SW 1271 (cell line): ENCODE results near the gene MYL7.
A peak's percentile ranks its signal among the peaks of the same experiment; 100 is the strongest.
"Not testable (repeated sequence)": the region's sequence is repeated elsewhere in the genome, so short reads cannot be mapped to it uniquely, and the experiment has no call there.

Experiments used
- DNase-seq, 2 experiments: peaks; one replicate each; lab custom pipeline; 2025; lab: John Stamatoyannopoulos, UW

MYL7 gene

DNA sequence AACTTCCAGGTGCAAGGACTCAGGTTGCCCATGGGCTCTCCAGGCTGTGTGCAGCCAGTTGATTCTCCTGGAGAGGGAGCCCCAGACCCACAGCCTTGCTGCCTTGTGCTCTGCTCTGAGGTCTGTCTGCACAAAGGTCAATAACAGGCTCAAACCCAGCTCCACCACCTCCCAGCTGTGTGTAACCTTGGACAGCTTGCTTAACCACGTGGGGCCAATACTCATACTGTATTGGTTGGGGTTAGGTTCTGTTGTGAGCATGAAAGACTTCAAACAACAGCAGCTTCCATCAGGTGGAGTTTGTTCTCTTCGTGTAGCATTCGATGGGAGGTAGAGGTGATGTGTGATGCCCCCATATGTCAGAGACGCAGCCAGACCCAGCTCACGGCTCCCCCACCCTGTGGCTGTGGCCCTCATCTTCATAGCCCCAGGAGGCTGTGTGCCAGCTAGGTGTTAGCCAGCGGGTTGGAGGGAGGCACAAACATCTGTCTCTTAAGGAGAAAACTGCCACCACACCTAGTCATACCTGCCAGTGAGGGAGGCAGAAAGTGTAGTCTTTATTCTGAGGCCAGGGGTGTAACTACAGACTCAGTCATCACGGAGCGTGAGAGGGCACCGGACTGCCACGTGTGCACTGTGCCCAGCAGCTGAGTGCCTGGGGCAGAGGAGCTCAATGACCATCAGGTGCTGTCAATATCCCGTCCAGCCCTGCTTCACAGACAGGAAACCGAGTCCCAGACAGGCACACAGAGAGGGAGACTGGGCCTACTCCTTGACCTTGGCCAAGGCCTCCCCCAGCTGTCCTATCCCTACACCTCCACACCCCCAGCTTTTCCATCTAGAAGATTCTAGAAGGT, 9.7 kb downstream of the MYL7 start:
- DNase-seq: no peak

DNA sequence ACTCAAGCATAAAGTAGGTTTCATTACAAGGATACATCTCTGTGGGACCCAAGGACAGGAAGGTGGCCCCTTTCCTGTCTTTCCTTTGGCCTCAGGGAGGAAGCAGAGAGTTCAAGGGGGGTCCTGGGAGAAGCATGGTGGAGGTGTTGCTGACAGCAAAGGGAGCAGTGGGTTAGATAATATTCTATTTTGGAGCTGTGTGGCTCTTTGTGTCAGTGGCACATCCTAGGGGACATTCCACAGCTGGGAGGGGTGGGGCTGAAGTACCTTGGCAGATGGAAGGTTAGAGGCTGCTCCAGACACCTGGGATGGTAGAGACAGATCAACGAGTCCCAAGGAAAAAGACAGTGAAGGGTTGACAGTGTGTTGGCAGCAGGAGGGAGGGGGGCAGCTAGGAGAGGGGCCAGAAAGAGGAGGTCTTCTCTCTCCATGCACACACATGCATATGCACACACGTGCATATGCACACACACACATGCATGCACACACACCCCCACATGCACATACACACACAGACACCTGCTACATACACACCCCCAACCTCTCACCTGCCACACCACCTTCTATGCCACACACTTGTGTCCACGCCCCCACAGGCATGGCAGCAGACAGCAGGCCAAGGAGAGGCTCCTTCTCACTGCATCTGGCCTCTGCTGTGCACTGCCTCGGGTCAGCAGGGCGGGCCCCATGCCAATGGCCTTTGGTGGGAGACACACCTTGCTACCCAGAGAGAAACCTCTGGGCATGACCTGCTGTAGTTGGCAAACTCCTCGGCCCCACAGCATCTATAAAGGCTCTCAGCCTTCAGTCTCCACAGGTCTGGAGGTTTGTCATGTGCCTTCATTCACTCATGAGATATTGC, 12.2 kb downstream of the MYL7 start:
- no peak for DNase-seq

DNA sequence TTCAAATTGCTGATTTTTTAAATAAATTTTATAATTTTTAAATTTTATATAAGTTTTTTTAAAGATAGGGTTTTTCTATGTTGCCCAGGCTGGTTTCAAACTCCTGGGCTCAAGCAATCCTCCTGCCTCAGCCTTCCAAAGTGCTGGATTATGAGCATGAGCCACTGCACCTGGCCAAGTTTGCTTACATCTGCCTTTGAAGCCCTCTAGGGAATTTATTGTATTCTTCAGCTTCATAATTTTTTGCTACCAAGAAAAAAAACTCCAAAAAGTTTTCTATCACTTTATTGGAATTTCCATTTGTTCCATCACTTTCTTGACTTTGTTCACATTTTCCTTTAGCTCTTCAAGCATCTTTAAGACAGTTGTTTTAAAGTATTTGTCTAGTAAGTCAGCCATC, 14.0 kb downstream of the MYL7 start:
- DNase-seq: no peak

DNA sequence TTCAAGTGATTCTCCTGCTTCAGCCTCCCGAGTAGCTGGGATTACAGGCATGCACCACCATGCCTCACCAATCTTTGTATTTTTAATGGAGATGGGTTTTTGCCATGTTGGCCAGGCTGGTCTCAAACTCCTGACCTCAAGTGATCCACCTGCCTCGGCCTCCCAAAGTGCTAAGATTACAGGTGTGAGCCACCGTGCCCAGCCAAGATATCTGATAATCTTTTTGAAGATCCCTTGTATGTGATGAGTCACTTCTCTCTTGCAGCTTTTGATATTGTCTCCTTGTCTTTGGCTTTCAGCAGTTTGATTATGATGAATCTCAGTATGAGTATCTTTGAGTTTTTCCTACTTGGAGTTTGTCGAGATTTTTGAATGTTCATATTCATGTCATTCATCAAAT, 14.6 kb downstream of the MYL7 start:
- DNase-seq: not testable (repeated sequence)

DNA sequence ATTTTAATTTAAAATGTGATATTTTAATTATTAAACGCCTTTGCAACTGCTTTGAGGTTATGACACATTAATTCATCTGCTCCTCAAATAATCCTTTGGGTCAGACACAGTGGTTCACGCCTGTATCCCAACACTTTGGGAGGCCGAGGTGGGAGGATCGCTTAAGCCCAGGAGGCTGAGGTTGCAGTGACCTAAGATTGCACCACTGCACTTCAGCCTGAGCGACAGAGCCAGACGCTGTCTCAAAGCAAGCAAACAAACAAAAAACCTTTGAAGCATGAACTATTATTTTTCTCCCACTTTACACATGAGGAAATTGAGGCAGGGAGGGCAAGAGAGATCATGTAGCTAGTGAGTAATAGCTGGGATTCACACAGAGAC, 16.3 kb downstream of the MYL7 start:
- no peak for DNase-seq

DNA sequence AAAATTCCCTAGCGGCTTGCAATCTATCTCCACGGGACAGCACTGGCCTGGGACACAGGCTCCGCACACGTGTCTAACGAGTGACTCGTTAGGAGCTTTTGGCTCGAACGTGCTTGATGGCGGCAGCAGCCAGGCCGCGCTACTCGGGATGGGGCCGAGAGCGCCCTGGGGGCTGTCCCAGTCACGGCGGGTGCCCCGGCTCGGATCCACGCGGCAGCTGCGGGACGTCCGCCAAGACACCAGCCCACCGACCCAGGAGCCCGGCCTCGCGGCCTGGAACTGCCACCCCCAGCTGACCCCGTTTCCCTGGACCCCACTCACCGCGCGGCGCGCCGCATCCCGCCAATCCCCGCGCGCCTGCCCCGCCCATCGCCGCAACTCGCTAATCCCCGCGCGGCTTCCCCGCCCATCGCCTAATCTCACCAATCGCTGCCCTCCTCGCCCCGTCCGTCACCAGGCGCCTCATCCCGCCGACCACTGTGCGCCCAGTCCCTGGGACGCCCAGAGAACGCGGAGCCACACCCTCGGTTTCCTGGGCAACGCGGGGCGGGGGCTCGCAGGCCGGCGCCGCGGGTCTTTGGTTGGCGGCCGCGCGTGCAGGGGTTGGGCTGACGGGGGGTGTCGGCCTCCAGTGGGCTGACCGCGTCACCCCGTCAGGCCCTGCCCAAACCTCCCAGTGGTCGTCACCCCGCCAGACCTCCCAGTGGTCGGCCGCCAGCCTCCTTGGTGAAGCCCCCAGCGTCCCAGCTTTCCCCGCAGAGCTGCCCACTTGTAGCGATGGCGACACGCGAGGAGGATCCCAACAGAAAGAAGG, 17.7 kb downstream of the MYL7 start, which contains the start of gene POLD2:
TSS of gene POLD2 (minus strand) at position 359 of the 814 bp plus-strand sequence. CDS start 1,495 bp downstream, outside the sequence.
- peak; percentile 91 to 95 for DNase-seq

DNA sequence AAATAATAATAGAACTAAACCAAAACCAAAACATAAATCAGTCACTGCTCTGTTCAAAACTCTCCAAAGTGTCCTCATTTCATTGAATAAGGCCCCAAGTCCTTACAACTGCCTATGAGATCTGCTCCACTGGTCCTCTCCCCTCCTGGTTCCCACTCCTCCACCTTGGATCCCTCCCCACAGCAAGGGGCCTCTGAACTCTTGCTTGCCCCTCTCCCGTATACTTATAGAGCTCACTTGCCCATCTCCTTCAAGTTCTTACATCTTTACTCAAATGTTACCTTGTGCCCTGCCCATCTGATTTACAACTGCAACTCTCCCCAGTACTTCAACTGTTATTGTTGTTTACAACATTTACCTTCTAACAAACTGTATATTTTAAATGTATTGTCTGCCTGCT, 18.6 kb downstream of the MYL7 start:
- DNase-seq: no peak

DNA sequence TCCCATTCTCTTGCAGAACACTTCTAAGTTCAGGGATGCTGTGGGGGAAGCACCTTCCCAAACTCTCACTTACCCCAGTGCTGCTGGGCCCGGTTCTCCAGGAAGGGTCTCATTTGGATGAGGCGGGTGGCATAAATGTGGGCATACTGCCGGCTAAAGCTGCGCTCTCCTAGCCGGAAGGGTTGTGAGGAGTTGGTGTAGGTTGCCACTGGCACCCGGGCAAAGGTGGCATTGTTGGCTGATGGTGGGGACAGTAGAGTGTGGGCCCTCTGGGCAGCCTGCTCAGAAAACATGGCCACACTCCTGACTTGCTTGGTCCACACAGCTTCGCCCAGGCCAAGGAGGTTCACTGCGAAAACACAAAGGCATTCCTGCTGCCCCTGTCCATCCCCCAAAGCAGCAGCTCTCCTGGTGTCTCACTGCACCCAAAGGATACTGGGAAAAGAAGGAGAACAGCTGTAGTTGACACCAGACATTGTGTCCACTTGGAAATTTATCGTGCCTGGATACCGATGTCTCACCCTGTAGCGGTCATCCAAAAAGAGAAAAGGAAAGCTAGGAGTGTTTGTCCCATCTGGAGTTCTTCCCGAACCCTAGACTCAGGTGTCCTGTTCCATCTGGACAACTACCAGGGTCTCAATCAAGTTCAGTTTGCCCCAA, 19.2 kb downstream of the MYL7 start:
- no peak for DNase-seq

DNA sequence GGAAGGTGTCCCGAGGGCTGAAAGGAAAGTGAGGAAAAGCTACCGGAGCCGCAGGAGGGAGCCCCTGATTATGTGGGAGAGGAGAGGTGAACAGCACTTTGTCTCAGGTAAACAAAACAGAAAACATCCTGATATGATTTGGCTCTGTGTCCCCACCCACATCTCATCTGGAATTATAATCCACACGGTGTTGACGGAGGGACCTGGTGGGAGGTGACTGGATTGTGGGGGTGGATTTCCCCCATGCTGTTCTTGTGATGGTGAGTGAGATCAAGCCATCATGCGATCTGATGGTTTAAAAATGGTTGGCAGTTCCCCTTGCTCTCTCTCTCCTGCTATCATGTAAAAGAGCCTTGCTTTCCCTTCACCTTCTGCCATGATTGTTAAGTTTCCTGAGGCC, 20.7 kb downstream of the MYL7 start:
- no peak for DNase-seq

DNA sequence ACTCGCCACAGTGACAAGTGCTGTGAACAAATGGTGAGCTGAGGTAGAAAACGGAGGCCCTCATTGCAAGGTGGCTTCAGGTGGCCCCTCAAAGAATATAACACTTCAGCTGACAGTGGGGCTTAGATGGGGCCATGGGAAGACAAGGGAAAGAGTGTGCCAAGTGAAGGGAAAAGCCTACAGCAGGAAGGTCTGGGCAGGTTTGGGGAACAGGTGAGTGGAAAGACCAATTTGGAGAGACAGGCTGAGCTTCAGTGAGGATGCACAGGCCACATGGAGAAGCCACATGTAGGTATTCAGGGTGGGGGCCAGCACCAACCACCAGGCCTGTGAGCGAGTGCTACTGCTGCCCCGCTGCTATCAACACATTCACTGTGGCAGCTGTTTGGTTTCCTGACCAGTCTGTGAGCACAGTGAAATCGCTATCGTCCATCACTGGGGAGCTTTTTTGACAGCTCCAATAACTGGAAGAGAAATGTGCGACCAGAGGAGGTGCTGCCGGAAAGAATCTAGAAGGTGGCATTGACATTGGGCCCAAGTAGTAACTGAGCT, 21.2 kb downstream of the MYL7 start:
- no peak for DNase-seq

DNA sequence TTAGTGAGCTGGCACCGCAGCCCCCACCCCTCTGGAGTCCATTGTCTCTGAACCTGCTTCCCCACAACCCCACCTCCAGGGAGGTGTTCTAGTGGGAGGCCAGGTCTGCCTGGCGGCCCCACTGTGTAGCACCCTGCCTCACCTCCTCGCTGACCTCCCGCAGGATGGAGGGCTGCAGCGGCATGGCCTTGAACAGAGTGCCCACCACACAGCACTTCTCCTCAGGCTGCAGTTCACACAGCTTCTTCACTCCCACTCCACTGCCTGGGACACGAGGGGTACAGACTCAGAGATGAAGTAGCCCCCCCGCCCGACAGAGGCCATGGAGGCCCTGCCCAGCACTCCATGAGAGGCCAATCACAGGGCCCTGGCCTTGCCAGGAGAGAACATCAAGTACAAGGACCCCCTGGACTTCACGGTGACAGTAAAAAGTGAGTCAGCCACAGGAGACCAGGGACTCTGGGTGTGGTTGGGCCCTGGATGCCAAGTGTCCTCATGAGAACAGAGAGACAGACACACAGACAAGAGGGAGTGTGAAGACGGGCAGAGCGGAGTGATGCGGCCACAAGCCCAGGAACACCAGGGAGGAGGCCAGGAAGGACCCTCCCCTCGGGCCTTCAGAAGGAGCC, 23.2 kb downstream of the MYL7 start:
- DNase-seq: no peak

DNA sequence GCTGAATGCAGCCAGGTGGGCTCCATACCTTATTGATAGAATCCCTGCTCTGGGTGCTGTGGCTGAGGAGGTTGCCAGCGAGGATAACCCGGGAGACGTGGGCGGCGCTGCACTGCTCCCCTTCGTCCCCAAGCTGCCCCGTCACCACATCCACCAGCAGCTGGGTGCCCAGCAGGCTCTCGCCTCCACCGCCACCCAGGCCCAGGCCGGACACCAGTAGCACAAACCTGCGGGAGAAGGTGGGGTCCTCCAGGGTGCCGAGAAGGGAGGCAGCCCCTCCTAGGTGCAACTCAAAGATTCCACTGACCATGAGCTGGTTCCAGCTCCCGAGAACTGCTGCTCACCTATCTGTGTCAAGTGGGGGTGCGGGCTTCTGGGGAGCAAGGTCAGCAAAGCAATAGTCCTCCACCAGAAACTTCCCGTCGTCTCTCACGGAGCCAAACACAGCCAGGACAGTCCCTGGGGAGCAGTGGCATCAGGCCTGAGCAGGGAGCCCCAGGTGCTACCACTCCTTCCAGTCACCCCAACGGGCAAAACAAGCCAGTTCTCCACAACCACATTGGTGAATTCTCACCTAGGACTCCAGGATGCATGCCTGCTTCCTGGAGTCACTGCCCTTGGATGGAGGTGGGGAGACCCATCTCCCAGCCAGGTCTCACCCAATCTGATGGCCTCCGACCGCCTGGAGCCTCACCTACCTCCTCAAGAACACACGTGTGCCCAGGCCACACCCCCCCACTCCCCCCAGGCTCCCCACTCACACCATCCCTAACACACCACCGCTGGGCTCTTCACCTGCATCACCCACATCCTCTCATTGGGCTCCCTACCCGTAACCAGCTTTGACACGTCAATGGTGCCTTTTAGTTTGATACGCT, 24.1 kb downstream of the MYL7 start:
- DNase-seq: no peak

DNA sequence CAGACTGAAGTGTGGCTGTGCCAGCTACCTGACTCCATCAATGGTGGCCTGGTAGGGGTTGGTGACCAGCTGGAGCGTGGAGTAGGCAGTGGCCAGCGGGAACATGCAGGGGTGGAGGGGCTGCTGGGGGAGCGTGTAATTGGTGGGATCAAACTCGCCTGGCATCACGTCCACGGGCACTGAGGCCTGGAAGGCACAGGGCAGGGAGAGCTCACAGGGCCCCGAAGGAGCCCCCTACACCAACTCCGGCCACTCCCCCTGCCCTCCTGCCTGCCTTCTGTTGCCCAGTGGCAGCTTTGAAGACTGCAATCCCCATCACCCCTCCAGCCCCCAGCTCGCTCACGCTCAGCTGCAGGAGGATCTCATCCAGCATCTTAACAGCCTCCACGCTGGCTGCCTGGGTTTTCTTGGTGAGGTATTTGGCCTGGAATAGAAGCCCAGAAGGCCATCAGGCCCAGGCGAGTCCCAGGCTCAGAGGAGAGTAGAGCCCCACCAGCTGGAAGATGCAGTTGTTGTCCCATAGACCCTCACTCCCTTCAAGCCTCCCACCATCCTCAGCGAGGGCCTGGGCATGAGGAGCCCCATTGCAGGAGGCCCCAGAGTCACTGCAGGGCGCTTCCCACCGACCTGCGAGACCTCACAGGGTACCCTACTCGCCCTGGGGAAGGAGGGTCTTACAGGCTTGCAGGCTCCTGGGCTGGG, 24.9 kb downstream of the MYL7 start:
- no peak for DNase-seq

DNA sequence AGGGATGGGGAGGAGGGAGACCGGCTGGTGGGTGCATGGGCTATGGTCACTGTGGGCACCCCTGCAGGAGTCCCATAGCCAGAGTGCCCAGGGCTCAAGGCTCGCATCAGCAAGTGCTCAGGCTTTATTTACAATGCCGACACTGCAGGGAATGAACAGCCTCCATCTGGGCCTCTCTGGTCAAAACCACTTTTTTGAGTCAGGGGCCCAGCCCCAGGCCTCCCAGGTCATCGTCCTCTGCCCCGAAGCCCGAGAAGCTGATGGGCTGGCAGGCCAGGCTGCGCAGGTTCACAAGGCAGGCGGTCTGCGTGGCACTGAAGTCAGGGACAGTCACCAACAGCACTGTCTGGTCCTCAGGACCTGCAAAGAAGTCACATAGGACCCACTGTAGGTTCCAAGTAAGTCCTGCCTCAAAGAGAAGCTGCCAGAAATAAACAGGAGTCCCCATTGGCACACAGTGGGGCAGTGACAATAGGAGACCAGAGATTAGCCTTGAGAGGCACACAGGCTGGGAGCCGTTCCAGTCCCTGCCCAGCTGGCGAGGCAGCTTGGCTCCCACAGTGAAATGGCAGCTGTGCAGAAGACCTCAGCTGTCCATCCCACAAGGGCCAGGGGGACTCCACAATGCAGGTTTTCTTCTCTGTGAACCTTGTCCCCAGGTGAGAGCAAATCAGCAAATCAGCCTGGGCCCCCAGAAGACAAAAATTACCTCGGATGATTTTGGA, 26.4 kb downstream of the MYL7 start:
- DNase-seq: no peak

DNA sequence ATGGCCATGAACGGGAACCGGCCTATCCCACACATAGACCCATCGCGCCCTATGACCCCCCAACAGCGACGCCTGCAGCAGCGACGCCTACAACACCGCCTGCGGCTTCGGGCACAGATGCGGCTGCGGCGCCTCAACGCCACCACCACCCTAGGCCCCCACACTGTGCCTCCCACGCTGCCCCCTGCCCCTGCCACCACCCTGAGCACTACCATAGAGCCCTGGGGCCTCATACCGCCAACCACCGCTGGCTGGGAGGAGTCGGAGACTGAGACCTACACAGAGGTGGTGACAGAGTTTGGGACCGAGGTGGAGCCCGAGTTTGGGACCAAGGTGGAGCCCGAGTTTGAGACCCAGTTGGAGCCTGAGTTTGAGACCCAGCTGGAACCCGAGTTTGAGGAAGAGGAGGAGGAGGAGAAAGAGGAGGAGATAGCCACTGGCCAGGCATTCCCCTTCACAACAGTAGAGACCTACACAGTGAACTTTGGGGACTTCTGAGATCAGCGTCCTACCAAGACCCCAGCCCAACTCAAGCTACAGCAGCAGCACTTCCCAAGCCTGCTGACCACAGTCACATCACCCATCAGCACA, 27.3 kb downstream of the MYL7 start:
- DNase-seq: no peak

DNA sequence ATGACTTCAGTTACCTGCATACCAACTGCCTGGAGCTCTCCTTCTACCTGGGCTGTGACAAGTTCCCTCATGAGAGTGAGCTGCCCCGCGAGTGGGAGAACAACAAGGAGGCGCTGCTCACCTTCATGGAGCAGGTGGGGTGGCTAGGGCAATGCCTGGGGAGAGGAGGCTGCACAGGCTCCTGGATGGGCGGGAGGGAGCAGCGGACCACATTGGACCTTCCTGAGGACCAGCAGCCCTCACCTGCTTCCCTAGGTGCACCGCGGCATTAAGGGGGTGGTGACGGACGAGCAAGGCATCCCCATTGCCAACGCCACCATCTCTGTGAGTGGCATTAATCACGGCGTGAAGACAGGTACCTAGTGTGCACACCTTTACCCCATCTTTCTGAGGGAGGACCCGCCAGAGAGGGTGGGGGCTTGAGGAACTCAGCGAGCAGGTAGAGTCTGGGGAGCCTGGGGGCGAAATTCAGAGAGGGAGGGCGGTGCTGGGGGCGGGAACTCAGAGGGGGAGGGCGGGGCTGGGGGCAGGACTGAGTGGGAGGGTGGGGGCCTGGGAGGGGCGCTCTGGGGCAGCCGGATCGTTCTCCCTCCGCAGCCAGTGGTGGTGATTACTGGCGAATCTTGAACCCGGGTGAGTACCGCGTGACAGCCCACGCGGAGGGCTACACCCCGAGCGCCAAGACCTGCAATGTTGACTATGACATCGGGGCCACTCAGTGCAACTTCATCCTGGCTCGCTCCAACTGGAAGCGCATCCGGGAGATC, 28.0 kb downstream of the MYL7 start:
- DNase-seq: no peak

DNA sequence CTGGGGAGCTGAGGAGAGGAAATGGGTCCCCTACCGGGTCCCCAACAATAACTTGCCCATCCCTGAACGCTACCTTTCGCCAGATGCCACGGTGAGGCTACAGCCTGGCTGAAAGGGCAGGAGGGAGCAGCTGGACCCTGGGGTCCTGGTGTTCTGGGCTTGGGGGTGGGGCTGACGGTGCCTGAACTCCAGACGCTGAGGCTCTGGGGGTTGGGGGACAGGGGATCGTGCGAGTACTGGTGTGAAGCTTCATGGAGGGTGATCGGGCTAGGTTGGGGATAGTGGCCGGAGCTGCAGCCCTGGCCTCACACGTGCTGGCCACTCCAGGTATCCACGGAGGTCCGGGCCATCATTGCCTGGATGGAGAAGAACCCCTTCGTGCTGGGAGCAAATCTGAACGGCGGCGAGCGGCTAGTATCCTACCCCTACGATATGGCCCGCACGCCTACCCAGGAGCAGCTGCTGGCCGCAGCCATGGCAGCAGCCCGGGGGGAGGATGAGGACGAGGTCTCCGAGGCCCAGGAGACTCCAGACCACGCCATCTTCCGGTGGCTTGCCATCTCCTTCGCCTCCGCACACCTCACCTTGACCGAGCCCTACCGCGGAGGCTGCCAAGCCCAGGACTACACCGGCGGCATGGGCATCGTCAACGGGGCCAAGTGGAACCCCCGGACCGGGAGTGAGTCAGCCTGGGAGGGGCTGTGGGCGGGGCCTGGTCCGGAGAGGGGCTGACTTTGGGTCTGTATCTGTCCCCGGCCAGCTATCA, 28.7 kb downstream of the MYL7 start:
- DNase-seq: no peak
